ENCODE measurements around the gene SPOUT1. TPM values are rescaled to one million over a fixed set of nuclear protein-coding genes. Genes with fewer than 3 reads are reported as not detected.
"Not testable (repeated sequence)": the region's sequence is repeated elsewhere in the genome, so short reads cannot be mapped to it uniquely, and the experiment has no call there.

Gene SPOUT1
- total RNA-seq = 10 to 100 TPM; 14.8 to 28.0 (median 20.6) TPM
- 10 to 100 TPM; 28.8 to 32.8 TPM for polyA plus RNA-seq

GRCh38 chr9:128829477-128830251 lies at the start of gene SPOUT1:
TSS of gene SPOUT1 (minus strand) at chr9:128829794. CDS start at chr9:128829780, 14 bp downstream.
- ATAC-seq (peak; percentile 100), FAIRE-seq (no peak), DNase-seq (peak; percentile 91 to 98 (median 94))
- Histone ChIP-seq H3K4me3 (peak within 1 kb of the TSS; percentile 62 to 96 (median 72)), H3K36me3 (no peaks in the 10 kb centered on the region), H3K9me3 (no peaks in the 10 kb centered on the region), H3K27ac (peak within 1 kb of the TSS; percentile 40 to 61 (median 46)), H3K27me3 (no peaks in the 10 kb centered on the region), H3K4me1 (peaks cover 0 to 10% (median 6%) of the 10 kb centered on the region in 3 donors)
- TF ChIP-seq CTCF (IDR thresholded peaks at IDR 0.05) = no peak
- intact Hi-C loops (cut with DNase I) = no loop called here
- WGBS, 2 donors = 1% methylated on average over 55 to 56 of the region's 56 CpGs

- FAIRE-seq = no peak
- H3K27ac ChIP-seq = no peak overlapping the region
- intact Hi-C loops (cut with DNase I) = no loop called here
Measured at GRCh38 chr9:128877852-128878251, 48.3 kb upstream of the SPOUT1 start.

DNA sequence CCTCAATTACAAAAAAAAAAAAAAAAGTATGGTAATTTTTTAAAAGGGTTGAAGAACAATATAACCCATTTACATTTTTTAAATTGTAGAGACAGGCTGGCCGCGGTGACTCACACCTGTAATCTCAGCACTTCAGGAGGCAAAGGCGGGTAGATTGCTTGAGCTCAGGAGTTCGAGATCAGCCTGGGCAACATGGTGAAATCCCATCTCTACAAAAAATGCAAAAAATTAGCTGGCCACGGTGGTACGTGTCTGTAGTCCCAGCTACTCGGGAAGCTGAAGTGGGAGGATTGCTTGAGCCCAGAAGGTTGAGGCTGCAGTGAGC lies 41.3 kb upstream of the SPOUT1 start:
- H3K36me3 ChIP-seq; H3K27me3 ChIP-seq; H3K9me3 ChIP-seq; H3K27ac ChIP-seq; H3K4me1 ChIP-seq; ATAC-seq; intact Hi-C loops (cut with DNase I); DNase-seq; H3K4me3 ChIP-seq; FAIRE-seq: not testable (repeated sequence)
- 84 to 85% methylated on average over 7 of the region's 7 CpGs for WGBS, 2 donors

More at GRCh38 chr9:128877852-128878251, 48.3 kb upstream of the SPOUT1 start:
- Histone ChIP-seq H3K4me3 (no peak overlapping the region), H3K27me3 (no peaks in the 10 kb centered on the region), H3K9me3 (no peaks in the 10 kb centered on the region), H3K36me3 (no peaks in the 10 kb centered on the region), H3K4me1 (no peaks in the 10 kb centered on the region)
- ATAC-seq = no peak
- no peak for DNase-seq
- no peak for TF ChIP-seq CTCF (IDR thresholded peaks at IDR 0.05)
- WGBS, 2 donors = 72 to 84% methylated on average over 5 of the region's 5 CpGs

DNA sequence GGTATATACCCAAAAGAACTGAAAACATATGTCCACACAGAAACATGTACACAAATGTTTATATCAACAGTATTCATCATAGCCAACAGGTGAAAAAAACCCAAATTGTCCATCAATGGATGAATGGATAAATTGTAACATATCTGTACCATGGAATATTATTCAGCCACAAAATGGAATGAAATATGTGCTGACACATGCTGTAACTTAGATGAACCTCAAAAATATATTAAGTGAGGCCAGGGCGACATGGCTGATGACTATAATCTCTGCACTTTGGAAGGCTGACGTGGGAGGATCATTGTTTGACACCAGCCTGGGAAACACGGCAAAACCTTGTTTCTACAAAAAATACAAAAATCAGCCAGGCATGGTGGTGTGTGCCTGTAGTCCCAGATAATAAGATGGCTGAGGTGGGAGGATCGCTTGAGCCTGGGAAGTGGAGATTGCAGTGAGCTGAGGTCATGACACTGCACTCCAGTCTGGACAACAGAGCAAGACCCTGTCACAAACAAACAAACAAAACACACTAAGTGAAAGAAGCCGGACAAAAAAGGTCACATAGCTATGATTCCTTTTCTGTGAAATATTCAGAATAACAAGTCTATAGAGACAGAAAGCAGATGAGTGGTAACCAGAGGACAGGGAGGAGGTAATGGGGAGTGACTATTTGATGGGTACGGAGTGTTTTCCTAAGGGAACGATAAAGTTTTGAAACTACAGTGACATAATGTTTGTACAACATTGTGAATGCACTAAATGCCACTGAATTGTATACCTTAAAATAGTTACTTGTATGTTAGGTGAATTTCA lies 40.7 kb upstream of the SPOUT1 start:
- WGBS, 2 donors = 87 to 89% methylated on average over 7 of the region's 7 CpGs
- FAIRE-seq (no peak), ATAC-seq (no peak), DNase-seq (no peak)
- no peaks in the 10 kb centered on the region for H3K36me3 ChIP-seq
- H3K9me3 ChIP-seq = no peaks in the 10 kb centered on the region
- H3K4me1 ChIP-seq = no peaks in the 10 kb centered on the region
- intact Hi-C loops (cut with DNase I) = no loop called here
- no peaks in the 10 kb centered on the region for H3K27me3 ChIP-seq
- no peak overlapping the region for H3K27ac ChIP-seq
- H3K4me3 ChIP-seq = no peak overlapping the region
- no peak for TF ChIP-seq CTCF (IDR thresholded peaks at IDR 0.05)

- ATAC-seq (peak; percentile 76 to 91 (median 88)), DNase-seq (peak; percentile 58 to 95 (median 82)), FAIRE-seq (no peak)
- WGBS, 2 donors = 27 to 31% methylated on average over 9 to 10 of the region's 10 CpGs
- no peaks in the 10 kb centered on the region for H3K27me3 ChIP-seq
- peaks cover 0 to 13% (median 9%) of the 10 kb centered on the region in 3 donors for H3K4me1 ChIP-seq
- peak; percentile 94 to 99 (median 97) for TF ChIP-seq CTCF (IDR thresholded peaks at IDR 0.05)
- H3K27ac ChIP-seq = no peak overlapping the region
- no peaks in the 10 kb centered on the region for H3K9me3 ChIP-seq
- intact Hi-C loops (cut with DNase I) = loop anchor here in 2 of 3 donors (5.0 to 10.0 kb wide), 2 partner anchors 61 to 64 kb away; partner anchors contain the start of gene PHYHD1 (in 1 of the 2)
- no peaks in the 10 kb centered on the region for H3K36me3 ChIP-seq
- no peak overlapping the region for H3K4me3 ChIP-seq
Measured at GRCh38 chr9:128863647-128864046, 34.1 kb upstream of the SPOUT1 start.
